ENCODE data around the gene HSPBP1.

GRCh38 chr19:55256562-55257460 is 23.1 kb downstream of the HSPBP1 start:
- TF ChIP-seq CTCF (IDR thresholded peaks at IDR 0.05) (no peak), POLR2A (IDR thresholded peaks at IDR 0.05) (no peak), POLR2AphosphoS5 (IDR thresholded peaks at IDR 0.05) (no peak)
